HCT116 (cell line): Measurements from ENCODE around the gene ZNF524. TPM values are rescaled to one million over a fixed set of nuclear protein-coding genes. Genes with fewer than 3 reads are reported as not detected.

Experiments
- ATAC-seq: fragments of 200-7000 bp; cut with Tn5 transposase; 2 replicates; pipeline ENCODE4 v1.9.1; 2020; ENCODE audit warnings: mild to moderate bottlenecking, moderate library complexity
- BruUV-seq: library from RNA; stranded (reverse); fragments of 400-500 nt; replicated peaks from 2 replicates; lab custom pipeline; 2021; lab: Mats Ljungman, UMichigan
- CTCF ChIA-PET: fragments of 300-600 bp; sonication (Branson Sonifier 250); formaldehyde crosslinking; loops from one replicate; lab custom pipeline; 2021; ENCODE audit warnings: antibody characterized with exemption; lab: Charles Lee
- POLR2A ChIA-PET: fragments of 300-600, 350-600 bp; sonication (Branson Sonifier 250); formaldehyde crosslinking; loops from one replicate; lab custom pipeline; 2021; ENCODE audit warnings: antibody characterized with exemption; lab: Charles Lee
- RAD21 ChIA-PET, 2 experiments: fragments of 300-600 bp; sonication (Branson Sonifier 250); formaldehyde crosslinking; loops; one replicate each; lab custom pipeline; 2023; ENCODE audit warnings: low total read pairs in 2 of 2; ENCODE audit not compliant: uncharacterized antibody in 2 of 2, unreplicated experiment in 2 of 2, low non-redundant PET in 1 of 2; lab: Charles Lee
- DNase-seq: peaks from one replicate; pipeline ENCODE4 v3.0.0-alpha.2; 2010; ENCODE audit warnings: low read depth, low spot score
- H2AFZ ChIP-seq: fragments of 200-600 bp; shearing (Covaris generic), sonication (generic); 2 replicates; pipeline ENCODE4 v1.6.1; 2017; ENCODE audit warnings: low read depth, mixed run types, mixed read lengths, antibody characterized with exemption, low read length; ENCODE audit not compliant: poor library complexity, severe bottlenecking
- H3K27ac ChIP-seq: 2 replicates; pipeline ENCODE4 v1.5.1; 2012; ENCODE audit warnings: low read depth, low read length
- H3K27me3 ChIP-seq: fragments of 200-600 bp; sonication (generic); 2 replicates; pipeline ENCODE4 v1.6.1; 2016; ENCODE audit warnings: mixed run types, low read length, mixed read lengths; ENCODE audit not compliant: insufficient read depth
- H3K36me3 ChIP-seq, 2 experiments: fragments of 200-500 bp in 1 of 2; fragments of 200-600 bp in 1 of 2; sonication (Bioruptor generic) in 1 of 2; sonication (generic) in 1 of 2; 2 replicates each; pipeline versions ENCODE4 v1.5.1 to v1.6.1; 2014 to 2016; ENCODE audit warnings: low read length in 2 of 2, inconsistent platforms in 1 of 2, mixed read lengths in 1 of 2, mixed run types in 1 of 2; ENCODE audit not compliant: insufficient read depth in 2 of 2, control insufficient read depth in 1 of 2
- H3K4me1 ChIP-seq, 2 experiments: fragments of 200-600 bp in 1 of 2; sonication (generic) in 1 of 2; 2 replicates each; pipeline versions ENCODE4 v1.5.1 to v1.6.1; 2012 to 2017; ENCODE audit warnings: low read length in 2 of 2, inconsistent platforms in 1 of 2, mild to moderate bottlenecking in 1 of 2, mixed read lengths in 1 of 2, mixed run types in 1 of 2, moderate library complexity in 1 of 2; ENCODE audit not compliant: insufficient read depth in 2 of 2, control insufficient read depth in 1 of 2
- H3K4me2 ChIP-seq: fragments of 200-600 bp; sonication (generic); 2 replicates; pipeline ENCODE4 v1.6.1; 2017; ENCODE audit warnings: mixed run types, low read length, mixed read lengths
- H3K4me3 ChIP-seq, 2 experiments: fragments of 200-600 bp in 1 of 2; sonication (generic) in 1 of 2; replicated peaks in 1 of 2; 2 replicates each; pipeline ENCODE4 v1.5.1; 2011 to 2016; ENCODE audit warnings: low read length in 2 of 2, control low read depth in 1 of 2, low read depth in 1 of 2, mild to moderate bottlenecking in 1 of 2, mixed read lengths in 1 of 2, mixed run types in 1 of 2
- H3K79me2 ChIP-seq: fragments of 200-600 bp; sonication (generic); 2 replicates; pipeline ENCODE4 v1.6.1; 2017; ENCODE audit warnings: mild to moderate bottlenecking, mixed run types, low read length, moderate library complexity, mixed read lengths; ENCODE audit not compliant: insufficient read depth
- H3K9ac ChIP-seq: fragments of 200-600 bp; sonication (generic); 2 replicates; pipeline ENCODE4 v1.6.1; 2016; ENCODE audit warnings: low read length, mixed read lengths
- H3K9me2 ChIP-seq: fragments of 200-600 bp; sonication (generic), shearing (Covaris generic); 2 replicates; pipeline ENCODE4 v1.6.1; 2017; ENCODE audit warnings: mixed run types, mild to moderate bottlenecking, moderate library complexity; ENCODE audit not compliant: insufficient read depth
- H3K9me3 ChIP-seq, 2 experiments: fragments of 200-500 bp in 1 of 2; fragments of 200-600 bp in 1 of 2; sonication (Bioruptor generic) in 1 of 2; sonication (generic) in 1 of 2; 2 replicates each; pipeline ENCODE4 v1.6.1; 2014 to 2017; ENCODE audit warnings: low read length in 2 of 2, mixed read lengths in 2 of 2, inconsistent platforms in 1 of 2, low read depth in 1 of 2, mild to moderate bottlenecking in 1 of 2, mixed run types in 1 of 2, moderate library complexity in 1 of 2; ENCODE audit not compliant: control insufficient read depth in 1 of 2, insufficient read depth in 1 of 2
- H4K20me1 ChIP-seq: fragments of 200-600 bp; sonication (generic), shearing (Covaris generic); 2 replicates; pipeline ENCODE4 v1.6.1; 2017; ENCODE audit warnings: mixed run types, mild to moderate bottlenecking, moderate library complexity; ENCODE audit not compliant: insufficient read depth
- CBX3 ChIP-seq: IDR thresholded peaks from 2 replicates; pipeline ENCODE4 v1.6.1; 2012; ENCODE audit warnings: low read depth
- EGR1 ChIP-seq: IDR thresholded peaks from 2 replicates; pipeline ENCODE4 v1.6.1; 2012; ENCODE audit warnings: low read depth
- ELF1 ChIP-seq: IDR thresholded peaks from 2 replicates; pipeline ENCODE4 v1.6.1; 2012; ENCODE audit warnings: low read depth, borderline replicate concordance
- FOSL1 ChIP-seq: IDR thresholded peaks from 2 replicates; pipeline ENCODE4 v1.6.1; 2012; ENCODE audit warnings: low read depth
- SP1 ChIP-seq: IDR thresholded peaks from 2 replicates; pipeline ENCODE4 v1.6.1; 2012; ENCODE audit warnings: low read depth
- SRF ChIP-seq: IDR thresholded peaks from 2 replicates; pipeline ENCODE4 v1.6.1; 2012; ENCODE audit warnings: low read depth
- TCF7L2 ChIP-seq: IDR thresholded peaks from 2 replicates; pipeline ENCODE4 v1.7.0; 2011; ENCODE audit warnings: borderline replicate concordance, inconsistent platforms; ENCODE audit not compliant: insufficient read depth, insufficient read length; ENCODE audit errors: extremely low read depth
- ZBTB33 ChIP-seq: IDR thresholded peaks from 2 replicates; pipeline ENCODE4 v1.6.1; 2011; ENCODE audit warnings: mild to moderate bottlenecking, low read length, moderate library complexity; ENCODE audit not compliant: insufficient replicate concordance; ENCODE audit errors: extremely low read depth
- ZFX ChIP-seq: fragments of 450-650 bp; IDR thresholded peaks from 2 replicates; pipeline ENCODE4 v1.6.1; 2017
- intact Hi-C: fragments of 100-400 bp; cut with micrococcal nuclease; formaldehyde crosslinking; loops from 2 replicates; pipeline ENCODE4 v1.10.0; 2022
- total RNA-seq: library from RNA; stranded (reverse); gene quantifications from one replicate; pipeline ENCODE4 v1.2.1, GENCODE V29; 2021; ENCODE audit not compliant: unreplicated experiment
- TF ChIP-seq, protein P1 (sequence below): IDR thresholded peaks from 2 replicates; pipeline ENCODE4 v1.6.1; 2012; ENCODE audit warnings: low read depth
- TF ChIP-seq, protein P2 (sequence below): IDR thresholded peaks from 2 replicates; pipeline ENCODE4 v1.6.1; 2012

Gene ZNF524
- total RNA-seq, 1 experiment from 2014 or later, result 17.2 TPM

GRCh38 chr19:55650126-55650557 is 50.1 kb downstream of the ZNF524 start:
- RAD21 ChIA-PET, result no interaction called here
- CTCF ChIA-PET, result no interaction called here
- H3K79me2 ChIP-seq, result peaks cover 6% of the 10 kb centered on the region
- H2AFZ ChIP-seq, result no peak overlapping the region
- BruUV-seq, result no TSS peak
- H4K20me1 ChIP-seq, result no peaks in the 10 kb centered on the region
- H3K4me3 ChIP-seq, result no peak overlapping the region
- no peaks in the 10 kb centered on the region for H3K9me3 ChIP-seq
- peaks cover 6 to 12% of the 10 kb centered on the region in 2 experiments; a peak in 3 of 4 replicates for H3K4me1 ChIP-seq
- H3K27ac ChIP-seq, result no peak overlapping the region
- no peak for ATAC-seq
- peaks cover 6% of the 10 kb centered on the region in 2 experiments; a peak in 3 of 4 replicates for H3K36me3 ChIP-seq
- TF ChIP-seq ELF1, result no peak
- TF ChIP-seq, protein P1, sequence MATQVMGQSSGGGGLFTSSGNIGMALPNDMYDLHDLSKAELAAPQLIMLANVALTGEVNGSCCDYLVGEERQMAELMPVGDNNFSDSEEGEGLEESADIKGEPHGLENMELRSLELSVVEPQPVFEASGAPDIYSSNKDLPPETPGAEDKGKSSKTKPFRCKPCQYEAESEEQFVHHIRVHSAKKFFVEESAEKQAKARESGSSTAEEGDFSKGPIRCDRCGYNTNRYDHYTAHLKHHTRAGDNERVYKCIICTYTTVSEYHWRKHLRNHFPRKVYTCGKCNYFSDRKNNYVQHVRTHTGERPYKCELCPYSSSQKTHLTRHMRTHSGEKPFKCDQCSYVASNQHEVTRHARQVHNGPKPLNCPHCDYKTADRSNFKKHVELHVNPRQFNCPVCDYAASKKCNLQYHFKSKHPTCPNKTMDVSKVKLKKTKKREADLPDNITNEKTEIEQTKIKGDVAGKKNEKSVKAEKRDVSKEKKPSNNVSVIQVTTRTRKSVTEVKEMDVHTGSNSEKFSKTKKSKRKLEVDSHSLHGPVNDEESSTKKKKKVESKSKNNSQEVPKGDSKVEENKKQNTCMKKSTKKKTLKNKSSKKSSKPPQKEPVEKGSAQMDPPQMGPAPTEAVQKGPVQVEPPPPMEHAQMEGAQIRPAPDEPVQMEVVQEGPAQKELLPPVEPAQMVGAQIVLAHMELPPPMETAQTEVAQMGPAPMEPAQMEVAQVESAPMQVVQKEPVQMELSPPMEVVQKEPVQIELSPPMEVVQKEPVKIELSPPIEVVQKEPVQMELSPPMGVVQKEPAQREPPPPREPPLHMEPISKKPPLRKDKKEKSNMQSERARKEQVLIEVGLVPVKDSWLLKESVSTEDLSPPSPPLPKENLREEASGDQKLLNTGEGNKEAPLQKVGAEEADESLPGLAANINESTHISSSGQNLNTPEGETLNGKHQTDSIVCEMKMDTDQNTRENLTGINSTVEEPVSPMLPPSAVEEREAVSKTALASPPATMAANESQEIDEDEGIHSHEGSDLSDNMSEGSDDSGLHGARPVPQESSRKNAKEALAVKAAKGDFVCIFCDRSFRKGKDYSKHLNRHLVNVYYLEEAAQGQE, result no peak
- TF ChIP-seq SP1, result no peak
- TF ChIP-seq TCF7L2, result no peak
- TF ChIP-seq CBX3, result no peak
- TF ChIP-seq, protein P2, sequence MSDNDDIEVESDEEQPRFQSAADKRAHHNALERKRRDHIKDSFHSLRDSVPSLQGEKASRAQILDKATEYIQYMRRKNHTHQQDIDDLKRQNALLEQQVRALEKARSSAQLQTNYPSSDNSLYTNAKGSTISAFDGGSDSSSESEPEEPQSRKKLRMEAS, result no peak
- TF ChIP-seq FOSL1, result no peak
- no peak for TF ChIP-seq ZBTB33
- no peak for TF ChIP-seq EGR1
- no peak for TF ChIP-seq ZFX
- no peak for TF ChIP-seq SRF
- no peaks in the 10 kb centered on the region for H3K27me3 ChIP-seq
- DNase-seq, result no peak
- H3K9ac ChIP-seq, result no peak overlapping the region
- H3K9me2 ChIP-seq, result no peaks in the 10 kb centered on the region
- intact Hi-C loops, result no loop called here
- POLR2A ChIA-PET, result no interaction called here
- no peak overlapping the region for H3K4me2 ChIP-seq
